Measurements from ENCODE around the gene TOR1B. TPM values are rescaled to one million over a fixed set of nuclear protein-coding genes. Genes with fewer than 3 reads are reported as not detected.

Gene TOR1B
- total RNA-seq, 1 experiment from 2014 or later, result 33.2 TPM

DNA sequence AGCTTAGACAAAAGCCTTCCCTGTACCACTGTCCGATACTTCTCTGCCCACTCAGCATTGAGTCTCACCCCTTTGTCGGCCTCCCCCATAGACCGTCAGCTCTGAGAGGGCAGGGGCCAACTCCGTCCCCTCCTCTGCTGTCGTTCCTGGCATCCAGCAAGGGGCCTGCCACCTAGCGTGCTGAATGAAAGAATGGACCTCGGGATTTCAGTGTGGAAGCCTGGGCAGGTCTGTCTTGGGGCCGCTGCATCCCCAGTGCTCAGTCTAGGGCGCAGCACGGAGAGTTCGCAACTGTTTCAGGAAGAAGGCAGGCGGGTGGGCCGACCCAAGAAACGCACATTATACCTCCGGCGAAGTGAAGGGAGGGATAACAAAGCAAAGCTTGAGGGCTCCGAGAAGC is 1.5 kb upstream of the TOR1B start:
- DNase-seq (ENCODE audit: low read depth, low spot score), result no peak
- in situ Hi-C loops (cut with HindIII; ENCODE audit: low pct_unique_long_range_greater_than_20kb, low sequenced_read_pairs), result no loop called here

- DNase-seq (ENCODE audit: low read depth, low spot score), result no peak
- in situ Hi-C loops (cut with HindIII; ENCODE audit: low pct_unique_long_range_greater_than_20kb, low sequenced_read_pairs), result no loop called here
Observed at GRCh38 chr9:129803676-129804060, 684 bp downstream of the TOR1B start.

DNA sequence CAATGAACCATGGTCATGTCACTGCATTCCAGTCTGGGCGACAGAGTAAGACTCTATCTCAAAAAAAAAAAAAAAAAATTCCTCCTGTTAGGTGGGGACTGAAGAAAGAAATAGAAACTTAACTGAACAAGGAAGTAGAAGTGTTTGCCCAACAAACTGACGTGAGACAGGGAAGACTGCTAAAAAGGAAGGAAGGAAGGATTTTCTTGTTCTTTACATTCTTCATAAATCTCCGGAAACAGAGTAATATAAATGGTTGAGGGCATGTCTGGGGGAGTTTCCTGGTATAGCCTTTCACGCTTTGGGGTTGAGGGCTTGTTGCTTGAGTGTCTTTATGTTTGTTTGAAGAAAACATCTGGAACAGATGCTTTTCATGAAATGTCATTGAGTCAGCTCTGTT is 3.1 kb downstream of the TOR1B start:
- DNase-seq (ENCODE audit: low read depth, low spot score), result no peak
- in situ Hi-C loops (cut with HindIII; ENCODE audit: low pct_unique_long_range_greater_than_20kb, low sequenced_read_pairs), result no loop called here

DNA sequence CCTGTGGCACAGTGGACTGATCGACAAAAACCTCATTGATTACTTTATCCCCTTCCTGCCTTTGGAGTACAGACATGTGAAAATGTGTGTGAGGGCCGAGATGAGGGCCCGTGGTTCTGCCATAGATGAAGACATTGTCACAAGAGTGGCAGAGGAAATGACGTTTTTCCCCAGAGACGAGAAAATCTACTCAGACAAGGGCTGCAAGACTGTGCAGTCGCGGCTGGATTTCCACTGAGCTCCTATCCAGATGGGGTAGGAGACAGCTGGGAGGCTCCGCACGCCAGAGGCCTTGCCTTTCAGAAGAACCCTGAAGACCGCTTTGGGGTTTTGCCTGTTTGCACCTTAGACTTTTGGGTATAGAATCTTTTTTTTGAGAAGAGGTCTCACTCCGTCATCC is 6.4 kb downstream of the TOR1B start:
- in situ Hi-C loops (cut with HindIII; ENCODE audit: low pct_unique_long_range_greater_than_20kb, low sequenced_read_pairs), result no loop called here
- DNase-seq (ENCODE audit: low read depth, low spot score), result no peak

GRCh38 chr9:129810116-129810515 is 7.1 kb downstream of the TOR1B start:
- DNase-seq (ENCODE audit: low read depth, low spot score), result no peak
- in situ Hi-C loops (cut with HindIII; ENCODE audit: low pct_unique_long_range_greater_than_20kb, low sequenced_read_pairs), result no loop called here

- in situ Hi-C loops (cut with HindIII; ENCODE audit: low pct_unique_long_range_greater_than_20kb, low sequenced_read_pairs), result no loop called here
- DNase-seq (ENCODE audit: low read depth, low spot score), result no peak
Observed at GRCh38 chr9:129810788-129811187, 7.8 kb downstream of the TOR1B start.

DNA sequence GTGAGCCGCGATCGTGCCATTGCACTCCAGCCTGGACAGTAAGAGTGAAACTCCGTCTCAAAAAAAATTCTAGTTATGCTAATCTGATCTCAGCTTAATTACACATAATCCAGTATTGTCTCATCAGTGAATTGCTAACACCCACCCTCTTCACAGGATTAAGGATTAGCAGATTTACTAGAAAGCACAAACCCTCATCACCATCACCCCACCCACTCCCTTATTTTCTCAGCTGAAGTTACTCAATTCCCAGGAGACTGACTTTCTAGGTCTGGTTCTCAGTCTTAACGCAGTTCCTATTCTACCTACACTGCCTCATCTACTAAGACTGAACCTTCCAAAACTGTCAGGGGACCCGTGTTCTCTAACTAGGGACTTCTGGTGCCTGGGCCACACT is 9.0 kb downstream of the TOR1B start:
- no peak for DNase-seq (ENCODE audit: low read depth, low spot score)
- in situ Hi-C loops (cut with HindIII; ENCODE audit: low pct_unique_long_range_greater_than_20kb, low sequenced_read_pairs), result no loop called here

- in situ Hi-C loops (cut with HindIII; ENCODE audit: low pct_unique_long_range_greater_than_20kb, low sequenced_read_pairs), result no loop called here
- DNase-seq (ENCODE audit: low read depth, low spot score), result no peak
Observed at GRCh38 chr9:129812385-129812784, 9.4 kb downstream of the TOR1B start.

DNA sequence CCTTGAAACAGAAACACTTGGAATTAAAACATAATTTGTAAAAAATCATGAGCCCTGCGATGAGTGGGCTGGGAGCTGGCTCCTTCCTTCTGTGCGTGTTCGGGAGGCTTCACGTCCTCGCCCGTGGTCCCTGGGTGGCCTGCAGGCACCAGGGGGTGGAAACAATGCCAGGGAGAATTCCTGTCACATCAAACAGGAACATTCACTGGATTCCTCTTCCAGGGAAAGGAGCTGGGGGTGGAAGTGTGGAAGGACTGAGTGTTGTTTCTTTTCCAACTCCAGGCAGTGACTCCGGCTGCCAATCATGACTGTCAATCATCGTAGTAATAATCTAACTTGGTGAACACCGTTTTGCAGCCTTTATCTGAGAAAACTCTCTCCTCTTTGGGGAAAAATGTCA is 10.7 kb downstream of the TOR1B start:
- in situ Hi-C loops (cut with HindIII; ENCODE audit: low pct_unique_long_range_greater_than_20kb, low sequenced_read_pairs), result no loop called here

GRCh38 chr9:129814432-129815223 is 11.6 kb downstream of the TOR1B start:
- in situ Hi-C loops (cut with HindIII; ENCODE audit: low pct_unique_long_range_greater_than_20kb, low sequenced_read_pairs), result no loop called here
- DNase-seq (ENCODE audit: low read depth, low spot score), result no peak

More for the DNA sequence above, 10.7 kb downstream of the TOR1B start:
- DNase-seq (ENCODE audit: low read depth, low spot score), result no peak

DNA sequence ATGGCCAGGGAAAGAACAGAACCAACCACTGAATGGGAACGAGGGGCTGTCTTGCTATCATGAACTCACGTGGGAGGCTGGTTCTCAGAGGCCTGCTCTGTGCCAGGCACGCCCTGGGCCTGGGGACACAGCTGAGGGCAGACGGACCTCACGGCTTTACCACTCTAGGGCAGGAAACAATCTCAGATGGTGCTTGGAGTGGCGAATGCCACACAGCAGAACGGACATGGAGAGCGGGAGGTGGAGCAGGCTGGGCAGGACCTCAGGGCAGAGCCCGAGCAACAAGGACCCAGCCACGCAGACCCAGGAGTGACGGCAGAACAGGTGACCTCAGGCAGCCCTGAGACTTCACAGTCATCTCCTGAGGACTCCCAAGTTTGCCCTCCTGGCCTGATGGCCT is 12.3 kb downstream of the TOR1B start:
- in situ Hi-C loops (cut with HindIII; ENCODE audit: low pct_unique_long_range_greater_than_20kb, low sequenced_read_pairs), result no loop called here
- no peak for DNase-seq (ENCODE audit: low read depth, low spot score)

DNA sequence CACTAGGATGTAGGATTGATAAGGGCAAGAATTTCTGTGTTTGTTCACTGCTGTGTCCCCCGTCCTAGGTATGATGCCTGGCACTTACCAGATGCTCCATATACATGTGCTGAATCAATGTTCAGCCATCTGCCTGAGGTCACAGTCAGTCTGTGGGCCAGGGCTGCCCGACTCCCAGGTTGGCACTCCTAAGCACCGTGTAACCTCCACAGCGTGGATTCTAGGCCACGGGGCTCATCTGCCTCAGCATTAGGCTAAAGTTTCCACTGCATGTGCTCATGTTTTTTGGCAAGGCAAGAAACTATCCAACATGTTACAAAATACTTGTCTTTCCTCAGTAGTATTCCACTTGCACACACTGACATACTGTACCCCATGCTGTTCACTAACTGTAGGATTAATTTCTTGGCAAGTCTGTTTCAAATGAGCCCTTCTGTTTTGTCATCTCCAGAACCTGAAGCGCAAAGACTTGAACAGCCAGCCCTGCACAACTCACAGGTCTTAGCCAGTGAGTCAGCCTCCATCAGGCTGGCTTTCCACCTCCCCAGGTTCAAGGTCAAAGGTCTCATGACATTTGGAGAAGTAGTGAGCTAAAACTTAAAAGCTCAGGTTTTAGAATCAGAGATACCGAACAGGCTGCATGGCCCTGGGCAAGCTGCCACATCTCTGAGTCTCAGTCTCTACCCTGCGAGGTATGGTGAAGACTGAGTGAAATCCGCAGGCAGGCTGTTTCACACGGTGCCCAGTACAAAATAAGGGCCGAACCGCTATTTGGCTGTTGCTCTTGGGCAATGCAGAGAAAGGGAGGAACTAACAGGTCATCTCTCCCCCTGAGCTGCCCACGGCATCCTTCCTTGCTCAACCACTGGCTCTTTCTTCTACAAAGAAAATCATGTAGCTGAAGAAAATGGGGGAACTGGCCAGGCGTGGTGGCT is 13.8 kb downstream of the TOR1B start:
- in situ Hi-C loops (cut with HindIII; ENCODE audit: low pct_unique_long_range_greater_than_20kb, low sequenced_read_pairs), result no loop called here
- no peak for DNase-seq (ENCODE audit: low read depth, low spot score)

DNA sequence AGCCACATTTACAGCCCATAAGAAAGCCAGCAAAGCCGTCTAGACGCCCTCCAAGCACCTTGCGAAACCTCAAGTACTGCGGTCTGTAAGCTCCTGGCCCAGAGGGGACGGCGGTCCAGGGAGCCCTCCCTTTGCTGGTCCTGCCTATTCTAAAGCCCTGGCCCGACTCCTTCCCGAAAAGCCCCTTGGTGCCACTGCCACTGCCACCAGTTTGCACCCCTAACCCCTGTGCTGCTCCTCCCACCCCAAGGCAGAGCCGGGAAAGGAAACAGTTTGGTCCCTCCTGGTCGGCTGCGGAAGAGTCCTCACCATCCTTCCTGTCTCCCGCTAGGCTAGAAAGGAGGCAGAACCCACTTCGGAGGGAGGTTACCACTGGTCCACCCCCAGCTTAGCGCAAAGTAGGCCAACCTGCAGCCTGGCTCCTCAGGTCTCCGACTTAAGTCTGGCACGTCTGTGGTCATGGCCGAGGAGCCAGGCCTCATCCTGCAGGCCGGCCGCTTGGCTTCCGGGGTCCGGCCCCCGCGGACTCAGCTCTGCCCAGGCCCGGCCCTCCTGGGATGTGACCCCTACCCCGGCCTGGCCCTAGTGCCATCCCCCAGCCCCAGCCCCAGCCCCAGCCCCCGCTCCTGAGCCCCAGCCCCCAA is 20.0 kb downstream of the TOR1B start:
- DNase-seq (ENCODE audit: low read depth, low spot score), result peak; percentile 16
- in situ Hi-C loops (cut with HindIII; ENCODE audit: low pct_unique_long_range_greater_than_20kb, low sequenced_read_pairs), result no loop called here

DNA sequence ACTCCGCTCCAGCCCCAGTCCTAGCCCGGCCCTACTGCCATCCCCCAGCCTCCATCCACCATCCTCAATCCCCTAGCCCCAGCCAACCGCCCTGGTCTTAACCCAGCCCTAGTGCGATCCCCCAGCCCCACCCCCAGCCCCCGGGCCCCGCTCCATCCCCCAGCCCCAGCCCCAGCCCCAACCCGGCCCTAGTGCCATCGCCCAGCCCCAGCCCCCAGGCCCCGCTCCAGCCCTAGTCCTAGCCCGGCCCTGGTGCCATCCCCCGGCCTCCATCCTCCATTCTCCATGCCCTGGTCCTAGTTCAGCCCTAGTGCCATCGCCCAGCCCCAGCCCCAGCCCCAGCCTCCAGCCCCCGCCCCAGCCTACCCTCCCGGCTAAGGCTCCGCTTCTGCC is 20.6 kb downstream of the TOR1B start:
- in situ Hi-C loops (cut with HindIII; ENCODE audit: low pct_unique_long_range_greater_than_20kb, low sequenced_read_pairs), result no loop called here
- DNase-seq (ENCODE audit: low read depth, low spot score), result no peak

- in situ Hi-C loops (cut with HindIII; ENCODE audit: low pct_unique_long_range_greater_than_20kb, low sequenced_read_pairs), result no loop called here
- DNase-seq (ENCODE audit: low read depth, low spot score), result peak; percentile 96
Observed at GRCh38 chr9:129823935-129824601, 21.1 kb downstream of the TOR1B start, which contains the start of gene TOR1A. Gene TOR1A, minus strand, starts transcription at chr9:129824136. Its CDS starts 51 bp downstream, at chr9:129824085.

DNA sequence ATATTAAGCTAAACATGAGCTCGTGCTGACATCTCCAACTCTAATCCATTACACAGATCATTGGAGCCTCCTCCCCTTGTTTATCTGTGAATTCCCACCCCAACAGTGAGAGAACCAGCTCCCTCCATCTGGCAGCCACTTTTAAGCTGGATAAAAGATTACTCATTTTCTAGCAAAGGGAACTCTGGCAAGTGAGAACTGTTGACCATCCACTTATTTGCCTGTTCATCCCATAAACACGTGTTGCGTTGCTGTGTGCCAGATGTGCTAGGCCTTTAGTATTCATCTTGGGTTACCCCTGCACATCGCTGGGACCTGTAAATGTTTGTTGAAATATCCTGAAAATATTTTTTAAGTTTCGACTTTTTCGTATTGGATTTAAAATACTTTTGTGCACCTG is 23.4 kb downstream of the TOR1B start:
- in situ Hi-C loops (cut with HindIII; ENCODE audit: low pct_unique_long_range_greater_than_20kb, low sequenced_read_pairs), result no loop called here
- DNase-seq (ENCODE audit: low read depth, low spot score), result no peak

DNA sequence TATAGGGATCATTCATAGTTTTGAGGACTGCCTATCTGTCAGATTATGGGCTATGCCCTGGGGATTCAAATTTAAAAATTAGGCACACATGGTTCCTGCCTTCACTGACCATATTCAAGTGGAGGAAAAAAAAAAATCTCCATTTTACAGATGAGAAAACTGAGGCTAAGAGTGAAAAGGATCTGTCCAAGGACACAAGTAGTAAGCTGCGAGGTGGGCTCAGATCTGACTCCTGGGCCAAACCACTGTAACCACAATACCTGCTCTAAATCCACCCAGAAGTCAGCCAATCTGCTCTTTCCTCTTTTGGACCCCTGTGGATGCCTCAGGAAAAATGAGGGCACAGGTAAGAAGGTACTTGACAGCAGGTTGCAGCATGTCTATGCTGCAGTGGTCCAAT is 23.8 kb downstream of the TOR1B start:
- in situ Hi-C loops (cut with HindIII; ENCODE audit: low pct_unique_long_range_greater_than_20kb, low sequenced_read_pairs), result no loop called here
- DNase-seq (ENCODE audit: low read depth, low spot score), result no peak

DNA sequence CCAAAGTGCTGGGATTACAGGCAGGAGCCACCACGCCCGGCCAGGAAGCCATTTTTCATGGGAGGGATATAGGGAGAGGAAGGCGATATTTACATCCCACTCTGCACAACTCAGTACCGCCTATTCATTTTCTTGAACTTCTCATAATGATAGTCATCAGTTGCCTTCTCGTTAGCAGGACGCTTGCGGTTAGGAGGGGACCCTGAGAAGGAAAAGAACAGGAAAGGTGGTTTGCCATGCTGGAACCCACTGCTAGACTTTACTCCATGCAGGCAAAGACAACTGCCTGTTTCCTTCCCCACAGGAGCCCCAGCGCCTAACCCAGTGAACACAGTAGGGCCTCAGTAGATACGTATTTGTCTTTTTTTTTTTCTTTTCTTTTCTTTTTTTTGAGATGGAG is 25.1 kb downstream of the TOR1B start:
- in situ Hi-C loops (cut with HindIII; ENCODE audit: low pct_unique_long_range_greater_than_20kb, low sequenced_read_pairs), result no loop called here
- no peak for DNase-seq (ENCODE audit: low read depth, low spot score)
